Activated naive CD4-positive, alpha-beta T cell treated with anti-CD3 and anti-CD28 coated beads, Interleukin-2, amount 50 U/mL, for 16 hours (primary cell): Measurements from ENCODE around the gene STX8.
"Not testable (repeated sequence)": the region's sequence is repeated elsewhere in the genome, so short reads cannot be mapped to it uniquely, and the experiment has no call there.

Experiments used
- DNase-seq: peaks from one replicate; pipeline ENCODE4 v3.0.0-alpha.2; 2020

The STX8 gene

DNA sequence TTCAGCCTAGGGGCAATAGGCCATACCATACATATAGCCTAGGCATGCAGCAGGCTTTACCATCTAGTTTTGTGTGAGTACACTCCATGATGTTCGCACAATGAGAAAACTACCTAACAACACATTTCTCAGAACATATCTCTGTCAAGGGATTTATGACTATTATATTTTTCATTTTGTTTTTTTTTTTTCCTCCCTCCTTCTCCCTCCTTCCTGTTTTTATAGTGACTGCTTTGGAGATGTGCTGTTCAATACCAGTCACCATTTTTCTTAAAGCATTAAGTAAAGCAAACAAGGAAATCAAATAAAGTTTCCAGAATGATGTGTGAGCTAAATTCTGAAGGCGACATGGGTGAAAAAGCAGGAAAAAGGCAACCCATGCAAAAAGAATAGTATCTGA, 194.6 kb downstream of the STX8 start:
- DNase-seq: no peak

GRCh38 chr17:9380361-9380760, 195.3 kb downstream of the STX8 start:
- no peak for DNase-seq

DNA sequence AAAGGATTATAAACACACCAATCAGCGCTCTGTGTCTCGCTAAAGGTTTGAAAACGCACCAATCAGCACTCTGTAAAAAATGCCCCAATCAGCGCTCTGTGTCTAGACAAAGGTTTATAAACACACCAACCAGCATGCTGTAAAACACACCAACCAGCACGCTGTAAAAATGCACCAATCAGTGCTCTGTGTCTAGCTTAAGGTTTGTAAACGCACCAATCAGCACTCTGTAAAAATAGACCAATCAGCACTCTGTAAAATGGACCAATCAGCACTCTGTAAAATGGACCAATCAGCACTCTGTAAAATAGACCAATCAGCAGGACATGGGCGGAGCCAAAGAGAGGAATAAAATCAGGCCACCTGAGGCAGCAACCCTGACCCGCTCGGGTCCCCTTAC, 199.4 kb downstream of the STX8 start:
- not testable (repeated sequence) for DNase-seq

DNA sequence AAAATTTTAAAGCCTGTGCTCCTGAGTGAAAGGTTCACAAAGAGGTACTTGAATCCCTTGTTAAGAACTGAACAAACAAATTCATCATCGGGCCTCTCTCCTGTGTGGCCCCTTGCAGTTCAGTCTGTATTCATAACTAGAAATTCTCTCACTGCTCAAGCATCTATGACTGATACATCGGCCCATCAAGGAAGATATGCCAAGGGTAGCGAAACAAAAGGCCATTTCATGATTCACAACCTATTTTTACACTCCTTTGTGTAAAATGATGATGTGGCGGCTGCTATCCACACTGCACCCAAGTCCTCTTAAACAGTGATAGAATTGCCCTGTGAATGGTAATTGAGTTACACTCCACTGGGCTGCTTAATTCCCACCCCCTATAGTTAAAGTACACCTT, 204.6 kb downstream of the STX8 start:
- DNase-seq: no peak

DNA sequence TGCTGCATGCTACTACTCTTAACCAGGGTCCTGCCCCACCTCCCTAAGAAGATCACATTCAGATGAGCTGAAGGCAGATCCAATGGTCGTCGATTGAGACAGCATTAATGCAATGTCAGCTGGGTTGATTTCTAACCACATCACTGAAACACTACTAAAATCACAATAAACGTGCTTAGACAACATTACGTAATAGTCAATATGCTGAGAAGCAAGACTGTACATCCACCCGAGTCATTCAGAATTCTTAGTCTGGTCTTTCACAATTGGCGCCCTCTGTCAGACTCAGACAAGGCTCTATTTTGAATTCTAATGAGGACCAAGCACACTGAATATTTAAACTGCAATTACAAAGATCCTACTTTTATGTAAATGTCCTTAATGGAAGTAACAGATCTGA, 205.2 kb downstream of the STX8 start:
- DNase-seq: no peak

DNA sequence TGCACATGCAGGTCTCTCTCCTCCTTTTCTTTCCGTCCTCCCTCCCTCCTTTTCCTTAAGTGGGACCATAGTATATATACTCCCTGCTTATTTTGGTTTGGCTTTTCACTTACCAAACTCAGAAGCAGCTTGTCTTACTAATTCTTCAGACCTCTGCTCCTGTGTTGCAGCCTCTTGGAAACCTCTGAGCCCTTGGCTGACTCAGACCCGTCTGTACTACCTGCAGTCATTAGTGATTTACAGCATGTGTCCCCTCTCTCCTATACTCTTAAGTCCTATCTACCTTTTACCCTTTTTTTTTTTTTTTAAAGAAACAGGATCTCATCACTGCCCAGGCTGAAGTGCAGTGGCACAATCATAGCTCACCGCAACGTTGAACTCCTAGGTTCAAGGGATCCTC, 207.0 kb downstream of the STX8 start:
- no peak for DNase-seq

DNA sequence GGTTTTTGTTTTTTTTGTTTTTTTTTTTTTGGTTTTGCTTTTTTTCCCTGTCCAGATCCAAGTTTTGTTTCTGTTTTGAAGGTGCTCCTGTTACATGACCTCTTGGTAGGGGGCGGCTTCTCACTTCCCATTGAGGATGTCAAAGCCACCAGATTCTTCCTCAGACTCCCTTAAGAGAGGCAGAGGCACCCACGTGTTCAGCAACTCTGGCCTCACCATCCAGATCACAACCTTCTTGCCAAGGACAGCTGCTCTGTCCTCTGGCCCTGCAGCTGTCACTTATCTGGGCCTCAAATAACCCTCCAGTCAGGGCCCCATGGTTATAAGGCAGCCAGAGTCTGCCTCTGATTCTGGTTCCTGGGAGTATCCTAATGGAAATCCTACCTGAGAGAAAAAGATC, 208.5 kb downstream of the STX8 start:
- DNase-seq: no peak

DNA sequence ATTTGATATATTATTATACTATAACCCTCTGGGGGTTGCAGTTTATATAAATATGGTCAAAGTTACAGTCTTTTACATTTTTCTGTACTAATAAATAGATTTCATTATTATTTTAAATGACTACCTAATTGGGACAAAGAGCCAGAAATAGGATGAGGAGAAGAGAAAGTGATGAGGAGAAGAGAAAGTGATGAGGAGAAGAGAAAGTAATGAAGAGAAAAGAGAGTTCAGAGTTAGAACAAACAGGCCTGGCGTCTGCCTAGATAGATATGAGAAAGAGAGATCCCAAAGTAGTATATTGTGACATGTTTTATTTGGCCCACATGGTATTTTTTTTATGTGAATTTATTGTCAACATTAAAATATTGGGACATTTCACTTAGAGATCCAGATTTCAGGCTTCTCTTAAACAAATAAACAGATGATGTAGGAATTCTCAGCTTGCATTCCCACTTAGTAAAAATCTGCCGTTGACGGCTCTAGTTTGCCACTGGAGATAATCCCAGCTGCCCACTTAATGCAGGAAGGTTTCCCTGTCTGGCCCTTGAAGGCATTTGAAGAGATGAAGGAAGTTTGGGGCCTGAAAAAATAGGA, 210.7 kb downstream of the STX8 start:
- no peak for DNase-seq

- no peak for DNase-seq
These were observed 211.9 kb downstream of the STX8 start for GRCh38 chr17:9363440-9364350.

- no peak for DNase-seq
These were observed 214.2 kb downstream of the STX8 start for GRCh38 chr17:9361188-9361955.

- no peak for DNase-seq
These were observed 214.9 kb downstream of the STX8 start for GRCh38 chr17:9360677-9361081.

- no peak for DNase-seq
These were observed 219.1 kb downstream of the STX8 start for GRCh38 chr17:9356488-9356911.

- no peak for DNase-seq
These were observed 219.8 kb downstream of the STX8 start for GRCh38 chr17:9355846-9356245.

- DNase-seq: not testable (repeated sequence)
These were observed 220.4 kb downstream of the STX8 start for GRCh38 chr17:9355231-9355630.

- no peak for DNase-seq
These were observed 225.5 kb downstream of the STX8 start for GRCh38 chr17:9350080-9350479.

DNA sequence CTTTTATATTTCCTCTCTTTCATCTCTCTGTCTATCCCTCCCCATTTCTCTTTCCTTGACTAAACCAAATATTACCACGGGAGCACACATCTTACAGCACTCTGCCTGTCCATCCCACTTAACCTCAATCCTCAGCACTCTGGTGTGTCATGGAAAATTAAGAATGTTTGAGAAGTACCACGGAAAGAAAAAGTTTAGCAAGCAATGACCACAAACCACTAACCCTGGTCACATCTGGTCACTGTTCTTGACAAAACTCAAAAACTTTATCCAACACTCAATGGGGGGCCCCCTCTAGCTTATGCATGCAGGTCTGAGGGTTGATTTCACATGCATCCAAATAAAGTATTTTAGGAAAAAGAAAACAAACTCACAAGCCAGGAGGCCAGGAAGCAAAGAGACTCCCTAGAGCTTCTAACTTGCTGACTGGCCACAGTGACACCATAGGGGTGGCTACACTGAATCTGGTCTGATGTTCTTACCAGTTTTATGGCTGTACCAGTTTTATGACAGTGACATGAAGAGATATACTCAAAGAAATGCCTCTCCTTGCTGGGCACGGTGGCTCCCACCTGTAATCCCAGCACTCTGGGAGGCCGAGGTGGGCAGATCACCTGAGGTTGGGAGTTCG, 229.2 kb downstream of the STX8 start:
- no peak for DNase-seq

DNA sequence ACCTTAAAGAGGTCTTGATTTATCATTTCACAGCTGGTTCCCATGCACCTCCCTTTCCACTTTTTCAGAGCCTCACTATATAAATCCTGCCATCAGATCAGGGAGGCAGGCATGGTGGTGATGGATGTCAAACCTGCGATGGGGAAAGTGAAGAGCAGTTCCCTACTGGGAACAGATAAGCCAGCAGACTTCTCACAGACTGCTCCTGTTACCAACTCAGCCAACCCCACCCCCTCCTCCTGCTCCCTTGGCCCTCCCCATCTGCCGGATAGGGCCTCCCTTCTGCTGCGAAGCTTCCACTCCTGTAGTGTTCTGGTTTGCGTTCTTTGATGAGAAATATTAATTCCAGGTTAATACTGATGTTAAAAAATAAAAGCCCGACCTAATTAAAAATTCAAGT, 232.1 kb downstream of the STX8 start:
- DNase-seq: no peak

GRCh38 chr17:9342225-9342624, 233.4 kb downstream of the STX8 start:
- DNase-seq: no peak

- no peak for DNase-seq
These were observed 235.7 kb downstream of the STX8 start for GRCh38 chr17:9339958-9340357.

DNA sequence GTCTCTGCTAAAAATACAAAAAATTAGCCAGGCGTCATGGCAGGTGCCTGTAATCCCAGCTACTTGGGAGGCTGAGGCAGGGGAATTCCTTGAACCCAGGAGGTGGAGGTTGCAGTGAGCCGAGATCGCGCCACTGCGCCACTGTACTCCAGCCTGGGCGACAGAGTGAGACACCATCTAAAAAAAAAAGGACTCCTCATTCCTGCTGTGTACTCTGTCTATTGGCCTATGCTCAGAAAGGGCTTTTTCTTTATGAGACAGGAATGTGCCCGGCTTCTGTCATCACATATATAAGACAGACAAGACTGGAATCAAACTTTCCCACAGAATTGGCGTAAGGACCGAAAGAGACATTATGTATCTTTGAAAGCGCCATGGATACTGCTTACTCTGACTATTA, 236.1 kb downstream of the STX8 start:
- not testable (repeated sequence) for DNase-seq

- DNase-seq: no peak
These were observed 238.8 kb downstream of the STX8 start for GRCh38 chr17:9336817-9337216.

GRCh38 chr17:9334536-9335446, 240.8 kb downstream of the STX8 start:
- DNase-seq: no peak
